Activated CD4-positive, alpha-beta T cell treated with anti-CD3 and anti-CD28 coated beads, Interleukin-10, Interleukin-2, amounts not matched to agents 100 ng/mL and 50 ng/mL, durations not matched to agents 16 hours and 8 hours (primary cell): ENCODE data around the gene CADM2.

Experiments
- DNase-seq: peaks from one replicate; pipeline ENCODE4 v3.0.0-alpha.2; 2020

CADM2 gene

GRCh38 chr3:85342915-85343314, 384.1 kb downstream of the CADM2 start:
- DNase-seq, result peak; percentile 1

GRCh38 chr3:85355572-85355971, 396.8 kb downstream of the CADM2 start:
- DNase-seq, result no peak

GRCh38 chr3:85360742-85361387, 402.1 kb downstream of the CADM2 start:
- peak; percentile 22 for DNase-seq

GRCh38 chr3:85364296-85364909, 405.6 kb downstream of the CADM2 start:
- DNase-seq, result no peak

GRCh38 chr3:85370341-85370740, 411.6 kb downstream of the CADM2 start:
- DNase-seq, result no peak

GRCh38 chr3:85376131-85376530, 417.3 kb downstream of the CADM2 start:
- DNase-seq, result no peak

- DNase-seq, result no peak
Measured at GRCh38 chr3:85377115-85377514, 418.3 kb downstream of the CADM2 start.

GRCh38 chr3:85384372-85384771, 425.6 kb downstream of the CADM2 start:
- no peak for DNase-seq

GRCh38 chr3:85387913-85388505, 429.2 kb downstream of the CADM2 start:
- no peak for DNase-seq

GRCh38 chr3:85394424-85394823, 435.6 kb downstream of the CADM2 start:
- DNase-seq, result no peak

- no peak for DNase-seq
Measured at GRCh38 chr3:85397434-85397833, 438.6 kb downstream of the CADM2 start.

GRCh38 chr3:85426121-85426520, 467.3 kb downstream of the CADM2 start:
- DNase-seq, result no peak

GRCh38 chr3:85427467-85427866, 468.7 kb downstream of the CADM2 start:
- DNase-seq, result no peak

- DNase-seq, result no peak
Measured at GRCh38 chr3:85432081-85432480, 473.3 kb downstream of the CADM2 start.

- no peak for DNase-seq
Measured at GRCh38 chr3:85433319-85433718, 474.5 kb downstream of the CADM2 start.

GRCh38 chr3:85455561-85456200, 496.9 kb downstream of the CADM2 start:
- no peak for DNase-seq

- no peak for DNase-seq
Measured at GRCh38 chr3:85474241-85474640, 515.5 kb downstream of the CADM2 start.

GRCh38 chr3:85475346-85475745, 516.6 kb downstream of the CADM2 start:
- DNase-seq, result no peak

- no peak for DNase-seq
Measured at GRCh38 chr3:85476891-85477495, 518.2 kb downstream of the CADM2 start.

- DNase-seq, result no peak
Measured at GRCh38 chr3:85481411-85482212, 522.8 kb downstream of the CADM2 start.

- DNase-seq, result no peak
Measured at GRCh38 chr3:85482213-85482490, 523.4 kb downstream of the CADM2 start.

GRCh38 chr3:85483986-85484385, 525.2 kb downstream of the CADM2 start:
- DNase-seq, result no peak

GRCh38 chr3:85487375-85487774, 528.6 kb downstream of the CADM2 start:
- no peak for DNase-seq
